Skeletal muscle tissue (tissue), 4 donors: ENCODE data around the gene POLN. TPM values are rescaled to one million over a fixed set of nuclear protein-coding genes. Genes with fewer than 3 reads are reported as not detected.

Experiments
- H3K27ac ChIP-seq: one replicate; pipeline ENCODE4 v1.7.0; 2013; ENCODE audit warnings: mild to moderate bottlenecking, low read depth, low read length, inconsistent platforms
- H3K27me3 ChIP-seq, 3 donors: one replicate each; pipeline ENCODE4 v1.7.0; 2013; ENCODE audit warnings: low read length in 3 of 3; ENCODE audit not compliant: control insufficient read depth in 3 of 3, insufficient read depth in 3 of 3
- H3K36me3 ChIP-seq, 3 donors: one replicate each; pipeline ENCODE4 v1.7.0; 2013; ENCODE audit warnings: low read length in 3 of 3; ENCODE audit not compliant: control insufficient read depth in 3 of 3, insufficient read depth in 3 of 3
- H3K4me1 ChIP-seq, 3 donors: one replicate each; pipeline ENCODE4 v1.7.0; 2013; ENCODE audit warnings: low read length in 3 of 3, mild to moderate bottlenecking in 3 of 3; ENCODE audit not compliant: control insufficient read depth in 3 of 3, insufficient read depth in 3 of 3
- H3K4me3 ChIP-seq, 3 donors: one replicate each; pipeline ENCODE4 v1.7.0; 2013; ENCODE audit warnings: low read length in 3 of 3
- H3K9ac ChIP-seq, 3 donors: one replicate each; pipeline ENCODE4 v1.7.0; 2013; ENCODE audit warnings: low read length in 3 of 3, mild to moderate bottlenecking in 3 of 3, moderate library complexity in 2 of 3, low read depth in 1 of 3
- H3K9me3 ChIP-seq, 3 donors: one replicate each; pipeline ENCODE4 v1.7.0; 2013; ENCODE audit warnings: low read length in 3 of 3; ENCODE audit not compliant: control insufficient read depth in 3 of 3
- total RNA-seq: library from RNA; depleted of rRNA; stranded (reverse); fragments of >200 nt; gene quantifications from one replicate; pipeline ENCODE4 v1.2.3, GENCODE V29; 2014
- donor health status: Osteomylitis.

POLN gene
- total RNA-seq, 1 donor from 2014 or later = 4.2 TPM

- Histone ChIP-seq H3K36me3 (no peaks in the 10 kb centered on the region), H3K27me3 (no peaks in the 10 kb centered on the region), H3K4me3 (no peak overlapping the region), H3K9me3 (no peaks in the 10 kb centered on the region), H3K9ac (no peak overlapping the region), H3K4me1 (no peaks in the 10 kb centered on the region), H3K27ac (no peak overlapping the region)
Observed at GRCh38 chr4:2126309-2127043, 115.4 kb downstream of the POLN start.

DNA sequence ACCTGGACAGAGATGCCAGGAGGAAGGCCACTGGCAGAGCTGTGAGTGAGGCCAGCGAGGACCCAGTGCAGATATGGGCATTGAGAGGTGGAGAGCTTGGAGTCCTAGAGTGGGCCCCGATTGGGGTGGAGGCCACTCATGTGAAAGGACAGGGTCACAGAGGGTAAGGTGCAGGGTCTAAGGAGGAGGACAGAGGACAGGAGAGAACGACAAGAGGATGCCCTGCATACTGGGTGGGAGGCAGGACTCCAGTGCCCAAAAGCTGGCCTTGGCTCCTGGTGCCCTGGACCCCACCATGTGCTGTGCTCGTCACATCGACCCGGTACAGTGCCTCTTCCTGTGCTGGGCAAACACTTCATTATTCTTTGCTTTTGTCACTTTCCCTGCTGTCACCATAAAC lies 116.1 kb downstream of the POLN start:
- no peak overlapping the region for H3K9ac ChIP-seq
- H3K36me3 ChIP-seq = no peaks in the 10 kb centered on the region
- no peak overlapping the region for H3K27ac ChIP-seq
- H3K4me1 ChIP-seq = no peaks in the 10 kb centered on the region
- H3K27me3 ChIP-seq = no peaks in the 10 kb centered on the region
- H3K4me3 ChIP-seq = no peak overlapping the region
- no peaks in the 10 kb centered on the region for H3K9me3 ChIP-seq

- no peaks in the 10 kb centered on the region for H3K27me3 ChIP-seq
- no peaks in the 10 kb centered on the region for H3K36me3 ChIP-seq
- H3K9me3 ChIP-seq = no peaks in the 10 kb centered on the region
- H3K9ac ChIP-seq = no peak overlapping the region
- H3K4me1 ChIP-seq = no peaks in the 10 kb centered on the region
- H3K27ac ChIP-seq = no peak overlapping the region
- H3K4me3 ChIP-seq = no peak overlapping the region
Observed at GRCh38 chr4:2125023-2125422, 116.9 kb downstream of the POLN start.

GRCh38 chr4:2116687-2117400 lies 125.1 kb downstream of the POLN start:
- no peaks in the 10 kb centered on the region for H3K9me3 ChIP-seq

DNA sequence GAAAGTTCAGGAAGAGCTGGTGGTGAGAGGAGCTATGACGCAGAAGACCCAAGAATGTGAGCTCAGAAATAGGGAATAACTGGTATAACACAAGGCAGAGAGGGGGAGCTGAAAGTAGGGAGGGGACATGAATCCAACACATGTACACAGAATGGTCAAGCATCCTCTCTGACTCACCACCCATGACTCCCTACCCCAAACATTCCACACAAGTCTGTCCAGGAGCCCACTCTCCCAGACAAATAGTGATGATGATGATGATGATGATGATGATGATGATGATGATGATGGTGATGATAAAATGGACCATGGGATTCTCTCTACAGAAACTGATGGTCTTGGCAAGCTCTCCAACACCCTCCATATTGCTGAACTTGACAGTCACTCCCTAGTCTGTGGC lies 136.4 kb downstream of the POLN start:
- no peak overlapping the region for H3K27ac ChIP-seq
- H3K9me3 ChIP-seq = peaks cover 5 to 14% (median 12%) of the 10 kb centered on the region in 3 donors
- H3K36me3 ChIP-seq = no peaks in the 10 kb centered on the region
- H3K4me3 ChIP-seq = no peak overlapping the region
- no peak overlapping the region for H3K9ac ChIP-seq
- no peaks in the 10 kb centered on the region for H3K4me1 ChIP-seq
- H3K27me3 ChIP-seq = no peaks in the 10 kb centered on the region

More at GRCh38 chr4:2116687-2117400, 125.1 kb downstream of the POLN start:
- Histone ChIP-seq H3K27ac (no peak overlapping the region), H3K9ac (no peak overlapping the region), H3K27me3 (no peaks in the 10 kb centered on the region), H3K4me1 (no peaks in the 10 kb centered on the region), H3K36me3 (no peaks in the 10 kb centered on the region), H3K4me3 (no peak overlapping the region)

DNA sequence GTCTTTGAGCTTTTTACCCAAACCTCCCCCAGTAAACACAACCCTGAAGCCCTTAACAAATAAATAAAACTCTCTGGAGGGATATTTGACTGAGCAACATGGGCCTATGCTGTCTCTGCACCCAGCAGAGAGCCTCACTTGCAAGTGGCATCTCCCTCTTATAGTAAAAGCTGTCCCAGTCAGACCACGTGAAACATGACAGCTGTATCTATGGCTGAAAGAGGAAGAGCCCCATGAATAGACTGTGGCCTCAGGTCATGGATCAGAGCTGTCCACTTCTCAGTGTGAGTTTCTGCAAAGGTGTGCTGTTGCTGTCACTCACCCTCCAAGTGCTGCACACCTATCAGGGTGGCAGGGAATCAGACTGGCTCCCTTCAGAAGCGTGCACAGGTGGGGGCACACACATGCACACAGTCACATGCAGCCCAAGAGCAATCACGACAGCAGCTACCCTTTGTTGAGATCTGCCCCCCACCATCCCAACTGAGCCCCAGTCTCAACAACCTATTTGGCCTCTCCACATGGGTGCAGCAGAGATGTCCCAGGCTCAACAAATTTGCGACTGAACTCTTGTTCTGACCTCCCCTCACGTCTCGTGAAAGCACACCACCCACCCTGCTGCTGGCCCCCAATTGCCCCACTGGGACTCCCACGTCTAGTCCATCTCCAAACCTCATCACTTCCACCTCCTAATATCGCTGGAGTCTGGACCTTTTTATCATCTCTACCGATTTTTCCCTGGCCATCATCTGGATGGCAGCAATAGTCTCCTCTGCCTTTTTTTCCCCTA lies 137.2 kb downstream of the POLN start:
- Histone ChIP-seq H3K9ac (no peak overlapping the region), H3K27ac (no peak overlapping the region), H3K9me3 (peaks cover 5 to 14% (median 12%) of the 10 kb centered on the region in 3 donors), H3K4me1 (no peaks in the 10 kb centered on the region), H3K36me3 (no peaks in the 10 kb centered on the region), H3K27me3 (no peaks in the 10 kb centered on the region), H3K4me3 (no peak overlapping the region)

- H3K36me3 ChIP-seq = no peaks in the 10 kb centered on the region
- no peak overlapping the region for H3K4me3 ChIP-seq
Observed at GRCh38 chr4:2103843-2104547, 137.9 kb downstream of the POLN start.

DNA sequence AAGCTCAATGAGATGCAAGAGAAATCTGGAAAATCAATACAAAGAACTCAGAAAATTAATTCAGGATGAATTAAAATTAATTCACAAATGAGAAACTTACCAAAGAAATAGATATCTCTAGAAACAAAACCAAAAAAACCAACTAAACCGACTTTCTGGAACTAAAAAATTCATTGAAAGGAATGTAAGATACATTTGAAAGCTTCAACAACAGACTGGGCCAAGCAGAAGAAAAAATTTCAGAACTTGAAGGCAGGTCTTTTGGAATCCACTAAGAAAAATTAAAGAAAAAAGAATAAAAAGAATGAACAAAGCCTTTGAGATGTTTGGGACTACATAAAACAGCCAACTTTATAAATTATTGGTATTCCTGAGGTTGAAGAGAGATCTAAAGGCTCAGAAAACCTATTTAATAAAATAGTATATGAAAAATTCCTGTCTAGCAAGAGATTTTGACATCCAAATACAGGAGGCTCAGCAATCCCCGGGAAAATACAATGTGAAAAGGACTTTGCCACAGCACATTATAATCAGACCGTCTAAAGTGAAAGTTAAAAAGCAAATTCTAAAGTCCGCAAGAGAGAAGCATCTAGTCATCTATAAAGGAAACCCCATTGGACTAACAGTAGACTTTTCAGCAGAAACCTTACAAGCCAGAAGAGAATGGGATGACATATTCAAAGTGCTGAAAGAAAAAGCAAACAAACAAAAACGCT lies 138.6 kb downstream of the POLN start:
- no peaks in the 10 kb centered on the region for H3K27me3 ChIP-seq
- H3K9ac ChIP-seq = no peak overlapping the region
- no peaks in the 10 kb centered on the region for H3K4me1 ChIP-seq

More at GRCh38 chr4:2103843-2104547, 137.9 kb downstream of the POLN start:
- Histone ChIP-seq H3K27me3 (no peaks in the 10 kb centered on the region), H3K9me3 (peaks cover 5 to 14% (median 12%) of the 10 kb centered on the region in 3 donors), H3K27ac (no peak overlapping the region), H3K4me1 (no peaks in the 10 kb centered on the region), H3K9ac (no peak overlapping the region)

More for the DNA sequence above, 138.6 kb downstream of the POLN start:
- H3K36me3 ChIP-seq = no peaks in the 10 kb centered on the region
- peaks cover 5 to 14% (median 12%) of the 10 kb centered on the region in 3 donors for H3K9me3 ChIP-seq
- H3K27ac ChIP-seq = no peak overlapping the region
- no peak overlapping the region for H3K4me3 ChIP-seq
